ENCODE measurements around the gene KDM6B.

KDM6B gene

GRCh38 chr17:7816926-7817642 is 16.9 kb upstream of the KDM6B start:
- Mint-ChIP-seq H3K27ac (no peak overlapping the region), H3K36me3 (ENCODE audit: low read depth) (no peaks in the 10 kb centered on the region), H3K9me3 (no peaks in the 10 kb centered on the region)

GRCh38 chr17:7817643-7817964 is 16.4 kb upstream of the KDM6B start:
- no peak for DNase-seq
- H3K27me3 Mint-ChIP-seq = no peaks in the 10 kb centered on the region
- H3K36me3 Mint-ChIP-seq (ENCODE audit: low read depth) = no peaks in the 10 kb centered on the region
- H3K27ac Mint-ChIP-seq = no peak overlapping the region
- H3K4me1 Mint-ChIP-seq (ENCODE audit: low read depth) = no peaks in the 10 kb centered on the region
- H3K9me3 Mint-ChIP-seq = no peaks in the 10 kb centered on the region
- no peak overlapping the region for H3K4me3 Mint-ChIP-seq

More at GRCh38 chr17:7816926-7817642, 16.9 kb upstream of the KDM6B start:
- no peak for DNase-seq
- Mint-ChIP-seq H3K4me3 (no peak overlapping the region), H3K27me3 (no peaks in the 10 kb centered on the region), H3K4me1 (ENCODE audit: low read depth) (no peaks in the 10 kb centered on the region)

- H3K9me3 Mint-ChIP-seq = no peaks in the 10 kb centered on the region
- DNase-seq = no peak
- H3K4me1 Mint-ChIP-seq (ENCODE audit: low read depth) = no peaks in the 10 kb centered on the region
- no peaks in the 10 kb centered on the region for H3K27me3 Mint-ChIP-seq
- H3K4me3 Mint-ChIP-seq = no peak overlapping the region
- no peak overlapping the region for H3K27ac Mint-ChIP-seq
- H3K36me3 Mint-ChIP-seq (ENCODE audit: low read depth) = no peaks in the 10 kb centered on the region
Observed at GRCh38 chr17:7818026-7818425, 16.0 kb upstream of the KDM6B start.

- no peaks in the 10 kb centered on the region for H3K27me3 Mint-ChIP-seq
Observed at GRCh38 chr17:7818746-7819645, 15.0 kb upstream of the KDM6B start.

GRCh38 chr17:7820231-7820630 is 13.8 kb upstream of the KDM6B start:
- peaks cover 7% of the 10 kb centered on the region for H3K4me1 Mint-ChIP-seq (ENCODE audit: low read depth)
- H3K4me3 Mint-ChIP-seq = no peak overlapping the region
- H3K9me3 Mint-ChIP-seq = no peaks in the 10 kb centered on the region
- H3K27ac Mint-ChIP-seq = no peak overlapping the region
- no peak for DNase-seq
- no peaks in the 10 kb centered on the region for H3K27me3 Mint-ChIP-seq
- H3K36me3 Mint-ChIP-seq (ENCODE audit: low read depth) = no peaks in the 10 kb centered on the region

More at GRCh38 chr17:7818746-7819645, 15.0 kb upstream of the KDM6B start:
- H3K27ac Mint-ChIP-seq = no peak overlapping the region
- H3K9me3 Mint-ChIP-seq = no peaks in the 10 kb centered on the region
- no peaks in the 10 kb centered on the region for H3K36me3 Mint-ChIP-seq (ENCODE audit: low read depth)
- DNase-seq = no peak
- H3K4me3 Mint-ChIP-seq = no peak overlapping the region
- H3K4me1 Mint-ChIP-seq (ENCODE audit: low read depth) = no peaks in the 10 kb centered on the region

GRCh38 chr17:7822126-7822525 is 11.9 kb upstream of the KDM6B start:
- H3K4me1 Mint-ChIP-seq (ENCODE audit: low read depth) = peaks cover 10% of the 10 kb centered on the region
- no peaks in the 10 kb centered on the region for H3K36me3 Mint-ChIP-seq (ENCODE audit: low read depth)
- H3K9me3 Mint-ChIP-seq = no peaks in the 10 kb centered on the region
- no peaks in the 10 kb centered on the region for H3K27me3 Mint-ChIP-seq
- no peak for DNase-seq
- no peak overlapping the region for H3K27ac Mint-ChIP-seq
- H3K4me3 Mint-ChIP-seq = no peak overlapping the region

- no peaks in the 10 kb centered on the region for H3K36me3 Mint-ChIP-seq (ENCODE audit: low read depth)
- no peaks in the 10 kb centered on the region for H3K9me3 Mint-ChIP-seq
- H3K4me1 Mint-ChIP-seq (ENCODE audit: low read depth) = peaks cover 10% of the 10 kb centered on the region
- no peaks in the 10 kb centered on the region for H3K27me3 Mint-ChIP-seq
- no peak overlapping the region for H3K4me3 Mint-ChIP-seq
- no peak overlapping the region for H3K27ac Mint-ChIP-seq
- no peak for DNase-seq
Observed at GRCh38 chr17:7823581-7824001, 10.4 kb upstream of the KDM6B start.

- H3K27ac Mint-ChIP-seq = no peak overlapping the region
- no peaks in the 10 kb centered on the region for H3K27me3 Mint-ChIP-seq
- H3K4me3 Mint-ChIP-seq = no peak overlapping the region
- no peaks in the 10 kb centered on the region for H3K36me3 Mint-ChIP-seq (ENCODE audit: low read depth)
- H3K4me1 Mint-ChIP-seq (ENCODE audit: low read depth) = peaks cover 10% of the 10 kb centered on the region
- H3K9me3 Mint-ChIP-seq = no peaks in the 10 kb centered on the region
- DNase-seq = no peak
Observed at GRCh38 chr17:7824021-7824924, 9.7 kb upstream of the KDM6B start.

GRCh38 chr17:7825206-7825990 is 8.6 kb upstream of the KDM6B start:
- no peaks in the 10 kb centered on the region for H3K36me3 Mint-ChIP-seq (ENCODE audit: low read depth)
- no peaks in the 10 kb centered on the region for H3K9me3 Mint-ChIP-seq
- H3K4me3 Mint-ChIP-seq = no peak overlapping the region
- DNase-seq = no peak
- peaks cover 10% of the 10 kb centered on the region for H3K4me1 Mint-ChIP-seq (ENCODE audit: low read depth)
- H3K27ac Mint-ChIP-seq = peak overlapping the region; percentile 8
- no peaks in the 10 kb centered on the region for H3K27me3 Mint-ChIP-seq

- no peak for DNase-seq
- Mint-ChIP-seq H3K27me3 (no peaks in the 10 kb centered on the region), H3K27ac (no peak overlapping the region), H3K9me3 (no peaks in the 10 kb centered on the region), H3K4me1 (ENCODE audit: low read depth) (peaks cover 17% of the 10 kb centered on the region), H3K36me3 (ENCODE audit: low read depth) (peaks cover 6% of the 10 kb centered on the region), H3K4me3 (no peak overlapping the region)
Observed at GRCh38 chr17:7830616-7831015, 3.4 kb upstream of the KDM6B start.

GRCh38 chr17:7831233-7831632 is 2.8 kb upstream of the KDM6B start:
- Mint-ChIP-seq H3K4me3 (no peak overlapping the region), H3K9me3 (no peaks in the 10 kb centered on the region), H3K27ac (no peak overlapping the region), H3K36me3 (ENCODE audit: low read depth) (peaks cover 6% of the 10 kb centered on the region), H3K27me3 (no peaks in the 10 kb centered on the region), H3K4me1 (ENCODE audit: low read depth) (peaks cover 21% of the 10 kb centered on the region)
- DNase-seq = no peak

GRCh38 chr17:7832431-7832830 is 1.6 kb upstream of the KDM6B start:
- peaks cover 33% of the 10 kb centered on the region for H3K4me1 Mint-ChIP-seq (ENCODE audit: low read depth)
- H3K36me3 Mint-ChIP-seq (ENCODE audit: low read depth) = peaks cover 6% of the 10 kb centered on the region
- no peaks in the 10 kb centered on the region for H3K27me3 Mint-ChIP-seq
- no peak for DNase-seq
- H3K27ac Mint-ChIP-seq = no peak overlapping the region
- H3K4me3 Mint-ChIP-seq = no peak overlapping the region
- no peaks in the 10 kb centered on the region for H3K9me3 Mint-ChIP-seq

GRCh38 chr17:7833011-7833794 is 814 bp upstream of the KDM6B start:
- Mint-ChIP-seq H3K4me3 (peak overlapping the region; percentile 91), H3K36me3 (ENCODE audit: low read depth) (peaks cover 6% of the 10 kb centered on the region), H3K4me1 (ENCODE audit: low read depth) (peaks cover 37% of the 10 kb centered on the region), H3K27ac (peak overlapping the region; percentile 85), H3K9me3 (no peaks in the 10 kb centered on the region), H3K27me3 (no peaks in the 10 kb centered on the region)
- no peak for DNase-seq

All from activated T-cell treated with anti-CD3 and anti-CD28 coated beads, Interleukin-2, amount 50 U/mL, for 24 hours (primary cell).